NCI-H774 (cell line): Measurements from ENCODE around the gene NOX3.

ENCODE experiments used
- DNase-seq: peaks from one replicate; lab custom pipeline; 2025; lab: John Stamatoyannopoulos, UW

NOX3 gene

DNA sequence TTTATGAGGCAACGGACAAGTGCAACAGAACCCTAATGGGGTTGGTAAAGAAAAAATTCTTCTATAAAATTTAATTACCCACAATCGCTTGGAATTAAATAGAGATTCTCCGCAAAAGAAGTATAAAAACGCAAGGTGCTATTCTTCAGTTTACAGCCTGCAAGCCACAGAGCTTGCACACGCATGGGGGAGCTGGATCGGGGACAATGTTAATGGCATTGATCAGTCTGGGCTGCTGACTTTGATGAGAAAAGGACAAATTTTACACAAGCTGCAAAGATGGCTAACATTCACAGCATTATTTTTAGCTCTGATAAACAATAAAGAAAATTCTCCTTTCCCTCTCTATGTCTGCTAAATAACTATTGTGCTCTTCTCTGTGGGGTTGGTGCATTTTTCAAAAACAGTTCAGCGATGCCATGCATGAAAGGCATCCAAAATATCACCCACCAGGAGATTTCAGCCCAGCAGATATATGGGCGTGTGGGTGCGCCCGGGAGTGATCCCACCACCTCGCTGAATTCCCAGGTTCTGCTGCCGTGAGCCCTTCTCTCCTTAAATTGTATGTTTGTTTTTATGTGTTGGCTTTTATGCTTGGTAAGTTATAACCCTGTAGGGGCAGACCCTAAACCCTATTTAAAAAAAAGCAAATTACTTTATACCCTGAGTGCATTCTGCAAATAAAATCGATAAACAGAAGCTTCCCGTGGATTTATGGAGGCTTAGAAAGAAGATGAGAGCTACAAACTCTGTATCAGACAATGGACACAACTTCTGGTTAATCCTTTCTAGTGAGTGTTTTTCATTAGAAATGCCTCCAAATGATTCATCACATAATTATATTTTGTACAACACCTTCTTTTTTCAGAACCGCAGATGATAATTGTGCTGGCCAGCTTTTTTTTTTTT lies 55.6 kb downstream of the NOX3 start:
- no peak for DNase-seq

DNA sequence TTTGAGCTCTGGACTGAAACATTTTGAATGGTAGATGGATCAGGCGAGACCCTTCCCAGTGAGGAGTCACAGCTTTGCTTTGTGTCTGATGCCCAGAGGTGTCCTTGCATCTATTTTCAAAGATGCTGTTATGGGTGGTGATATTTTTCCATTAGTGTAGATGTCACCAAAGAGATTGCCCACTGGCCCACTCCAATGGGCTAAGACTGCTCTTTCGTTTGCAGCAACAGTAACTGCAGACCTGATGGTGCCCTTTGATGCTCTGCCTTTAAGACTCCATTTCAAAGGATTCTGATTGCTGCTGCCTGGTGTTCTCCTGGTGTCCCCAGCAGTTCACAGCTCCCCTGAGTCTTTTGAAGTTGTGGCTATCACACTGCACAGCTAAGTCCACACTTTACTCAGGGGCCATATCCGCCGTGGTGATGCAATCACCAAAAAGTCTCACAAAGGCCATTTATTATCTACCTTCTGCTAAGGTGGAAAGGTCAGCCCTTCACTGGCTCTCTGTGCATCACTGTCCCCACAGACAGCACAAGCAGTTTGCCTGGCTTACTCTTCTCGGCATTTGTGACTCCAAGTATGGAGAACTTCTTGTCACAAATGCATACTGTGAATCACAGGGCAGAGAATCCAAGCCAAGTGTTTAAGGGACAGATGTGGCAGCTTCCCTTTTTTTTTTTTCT lies 56.4 kb downstream of the NOX3 start:
- no peak for DNase-seq

DNA sequence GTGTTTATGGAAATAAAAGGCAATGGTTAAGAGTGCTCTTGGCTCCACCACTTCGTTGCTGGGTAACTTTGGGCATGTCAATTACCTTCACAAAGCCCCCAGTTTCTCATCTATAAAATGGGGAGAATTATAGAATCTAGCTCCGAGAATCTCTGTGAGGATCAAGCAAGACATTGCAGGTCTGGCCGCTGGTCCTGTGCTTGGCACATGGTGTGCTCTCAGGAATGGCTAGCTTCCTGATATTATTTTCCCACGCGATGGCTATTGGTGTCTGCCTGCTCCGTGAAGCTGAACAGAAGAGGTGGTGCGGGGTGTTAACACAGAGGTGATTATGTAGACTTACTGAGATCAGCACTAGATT lies 57.0 kb downstream of the NOX3 start:
- no peak for DNase-seq

DNA sequence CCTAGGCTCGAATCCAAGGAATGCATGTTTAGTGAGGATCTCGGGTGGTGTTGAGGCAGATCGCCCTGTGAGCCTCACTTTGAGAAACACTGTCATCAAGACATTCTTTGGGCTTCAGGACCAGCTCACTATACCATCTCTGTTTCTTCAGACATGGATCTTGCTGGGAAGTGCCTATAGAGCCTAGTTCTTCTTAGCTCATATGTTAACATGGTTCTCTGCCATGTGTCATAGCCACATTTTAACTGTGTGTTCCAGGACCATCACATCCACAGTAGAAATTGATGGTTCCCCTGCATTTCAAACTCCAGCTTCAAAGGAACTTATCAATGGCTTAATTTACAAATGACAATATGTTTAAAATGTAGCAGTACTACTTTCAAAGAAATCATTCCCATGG lies 57.4 kb downstream of the NOX3 start:
- DNase-seq = no peak

DNA sequence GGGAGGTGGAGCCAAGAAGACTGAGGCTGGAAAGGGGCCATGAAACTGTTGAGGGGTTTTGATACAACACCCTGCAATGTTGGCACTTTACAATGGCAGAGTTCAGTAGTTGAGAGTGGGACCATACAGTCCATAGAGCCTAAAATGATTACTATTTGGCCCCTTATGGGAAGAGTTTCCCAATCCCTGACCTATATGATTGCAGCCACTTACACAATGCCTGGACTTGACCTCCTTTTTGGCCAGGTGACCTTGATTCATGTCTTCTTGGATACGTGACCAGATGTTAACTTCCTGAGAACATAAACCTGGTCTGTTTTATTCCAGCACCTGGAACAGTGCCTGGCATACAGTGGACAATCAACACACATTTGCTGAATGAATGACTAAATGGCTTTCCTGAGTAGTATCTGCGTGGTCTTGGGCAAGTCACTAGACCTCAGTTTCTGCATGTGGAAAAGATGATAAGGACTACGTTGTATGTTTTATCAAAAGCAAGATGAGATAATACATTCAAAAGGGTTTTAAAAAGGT lies 58.4 kb downstream of the NOX3 start:
- no peak for DNase-seq

DNA sequence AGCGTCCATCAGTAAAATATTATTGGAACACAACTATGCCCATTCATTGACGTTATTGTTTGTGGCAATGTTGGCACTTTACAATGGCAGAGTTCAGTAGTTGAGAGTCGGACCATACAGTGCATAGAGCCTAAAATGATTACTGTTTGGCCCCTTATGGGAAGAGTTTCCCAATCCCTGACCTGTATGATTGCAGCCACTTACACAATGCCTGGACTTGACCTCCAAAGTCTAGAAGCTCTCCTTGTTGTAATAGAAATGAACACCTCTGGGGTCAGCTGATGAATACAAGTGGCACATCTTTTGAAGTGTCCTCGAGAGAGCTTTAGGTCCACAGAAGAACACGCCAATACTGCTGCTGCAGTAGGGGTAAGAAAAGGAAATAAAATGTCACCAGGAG lies 59.0 kb downstream of the NOX3 start:
- DNase-seq = no peak

DNA sequence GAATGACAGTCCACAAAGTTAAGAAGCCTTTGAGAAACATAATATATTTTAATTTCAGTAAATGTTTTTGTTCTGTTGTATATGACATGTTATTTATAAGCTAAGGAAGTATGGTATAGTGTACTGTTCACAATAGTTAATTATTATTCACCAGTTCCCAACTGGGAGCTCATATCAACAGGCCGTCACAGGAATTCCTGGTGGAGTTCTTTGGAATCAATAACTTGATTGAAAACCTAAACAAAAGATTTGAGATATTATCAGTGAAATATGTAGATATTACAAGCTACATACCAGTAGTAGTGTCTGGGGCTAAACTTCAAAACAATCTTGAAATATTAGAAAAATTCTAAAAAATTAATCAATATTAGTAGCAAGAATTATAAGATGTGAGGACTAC lies 60.3 kb downstream of the NOX3 start:
- DNase-seq = no peak

DNA sequence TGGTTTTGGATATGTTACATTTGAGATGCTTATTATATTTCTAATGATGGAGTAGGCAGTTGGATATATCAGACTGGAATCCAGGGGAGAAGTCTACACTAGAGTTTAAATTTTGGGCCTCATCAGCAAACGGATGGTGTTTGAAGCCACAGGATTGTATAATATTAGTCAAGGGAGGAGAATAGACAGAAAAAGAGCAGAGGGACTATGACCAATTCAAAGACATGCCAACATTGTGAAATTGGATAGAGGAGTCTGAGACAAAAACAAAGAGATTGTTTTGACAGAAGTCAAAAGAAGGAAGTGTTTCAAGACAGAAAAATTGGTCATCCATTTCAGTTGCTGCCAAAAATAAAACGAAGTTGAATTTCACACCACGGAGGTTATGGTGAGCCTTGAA lies 66.5 kb downstream of the NOX3 start:
- DNase-seq = no peak

DNA sequence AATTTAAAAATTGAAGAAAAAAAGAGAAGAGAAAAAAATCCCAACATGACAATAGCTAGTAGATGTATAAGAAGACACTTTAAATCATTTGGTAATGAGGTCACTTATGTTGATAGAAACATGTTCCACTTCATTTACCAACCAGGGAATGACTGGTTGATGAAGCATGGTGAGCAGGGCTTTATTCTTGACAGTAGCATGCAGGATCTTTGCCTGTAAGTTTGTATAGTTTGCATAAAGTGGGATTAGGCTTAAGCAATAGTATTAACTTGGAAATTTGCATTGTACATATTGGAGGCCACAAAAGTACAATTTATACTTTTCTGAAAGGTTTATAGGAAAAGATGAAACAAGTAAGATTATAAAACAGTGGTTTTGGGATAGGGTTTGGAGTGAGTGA lies 67.0 kb downstream of the NOX3 start:
- DNase-seq = no peak

DNA sequence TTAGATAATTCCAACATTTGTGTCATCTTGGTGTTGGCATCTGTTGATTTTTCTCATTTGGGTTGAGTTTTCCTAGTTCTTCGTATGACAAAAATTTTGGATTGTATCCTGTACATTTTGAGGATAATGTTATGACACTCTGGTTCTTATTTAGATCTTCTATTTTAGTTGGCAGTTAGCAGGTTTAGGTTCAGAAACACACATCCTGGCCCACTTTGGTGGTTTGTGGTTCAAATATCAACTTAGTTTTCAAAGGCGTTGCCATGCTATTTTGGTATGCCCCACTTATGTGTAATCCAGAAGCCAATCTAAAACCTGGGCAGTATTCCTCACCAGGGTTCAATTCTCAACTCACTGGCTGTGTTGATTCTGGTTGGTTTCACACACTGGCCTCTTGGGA lies 68.2 kb downstream of the NOX3 start:
- no peak for DNase-seq

DNA sequence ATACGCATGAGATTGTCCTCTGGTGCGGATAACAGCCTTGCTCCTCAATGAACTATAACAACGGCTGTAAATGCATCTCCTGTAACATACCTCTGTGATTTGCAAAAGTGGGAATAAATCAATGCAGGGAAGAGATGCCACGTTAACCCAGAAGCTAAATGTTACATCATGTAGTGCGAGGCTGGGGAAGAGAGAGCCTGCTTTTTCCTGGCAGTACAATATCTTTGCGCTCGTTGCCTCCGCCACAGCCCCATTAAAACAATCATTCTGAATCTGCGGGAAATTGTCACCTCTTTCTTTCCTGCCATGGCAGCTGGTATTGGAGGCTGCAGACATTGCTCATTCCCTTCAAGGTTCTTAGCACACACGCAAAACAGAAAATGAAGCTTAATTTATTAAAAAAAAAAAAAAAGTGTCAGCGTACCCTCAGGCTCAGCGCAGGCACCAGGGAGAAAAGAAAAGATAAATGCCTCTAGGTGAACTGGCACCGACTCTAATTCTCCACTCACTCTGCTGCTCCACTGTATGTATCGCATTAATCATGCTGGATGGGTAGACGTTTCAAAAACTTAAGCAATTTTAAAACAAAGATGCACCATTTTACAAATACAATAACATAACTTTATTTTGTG lies 71.2 kb downstream of the NOX3 start:
- no peak for DNase-seq

DNA sequence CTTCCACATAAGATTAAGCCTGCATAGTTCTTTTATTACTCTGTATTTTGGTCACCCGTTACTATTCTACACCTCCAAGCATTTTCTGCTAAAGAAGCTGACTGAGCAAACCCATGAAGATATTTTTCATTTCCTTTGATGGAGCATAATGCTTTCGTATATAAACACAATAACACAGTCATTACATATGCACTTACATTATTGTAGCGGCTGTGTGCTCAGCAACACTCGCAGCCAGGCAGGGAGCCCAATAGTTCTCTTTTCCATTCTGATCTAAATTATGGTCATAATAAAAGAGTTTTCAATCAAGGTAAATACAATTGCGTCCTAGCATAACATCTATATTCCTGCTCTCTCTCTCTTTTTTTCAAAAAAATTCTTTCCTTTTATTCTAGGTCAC lies 71.7 kb downstream of the NOX3 start:
- no peak for DNase-seq

DNA sequence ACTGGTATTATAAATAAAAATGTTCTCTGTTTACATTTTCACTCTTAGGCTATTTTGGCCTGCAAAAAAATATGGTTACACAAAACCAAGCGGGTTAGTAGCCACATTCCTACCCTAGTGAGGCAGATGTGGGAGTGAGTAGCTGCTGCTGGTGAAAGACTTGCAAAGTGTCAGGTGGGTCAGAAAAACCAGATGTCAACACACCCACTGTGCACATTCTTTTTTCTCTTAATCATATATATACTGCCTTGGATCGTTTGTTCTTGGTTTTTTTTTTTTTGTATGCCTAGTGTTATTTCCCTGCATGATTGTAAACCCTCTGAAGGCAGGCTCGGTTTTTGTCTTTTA lies 73.3 kb downstream of the NOX3 start:
- no peak for DNase-seq

DNA sequence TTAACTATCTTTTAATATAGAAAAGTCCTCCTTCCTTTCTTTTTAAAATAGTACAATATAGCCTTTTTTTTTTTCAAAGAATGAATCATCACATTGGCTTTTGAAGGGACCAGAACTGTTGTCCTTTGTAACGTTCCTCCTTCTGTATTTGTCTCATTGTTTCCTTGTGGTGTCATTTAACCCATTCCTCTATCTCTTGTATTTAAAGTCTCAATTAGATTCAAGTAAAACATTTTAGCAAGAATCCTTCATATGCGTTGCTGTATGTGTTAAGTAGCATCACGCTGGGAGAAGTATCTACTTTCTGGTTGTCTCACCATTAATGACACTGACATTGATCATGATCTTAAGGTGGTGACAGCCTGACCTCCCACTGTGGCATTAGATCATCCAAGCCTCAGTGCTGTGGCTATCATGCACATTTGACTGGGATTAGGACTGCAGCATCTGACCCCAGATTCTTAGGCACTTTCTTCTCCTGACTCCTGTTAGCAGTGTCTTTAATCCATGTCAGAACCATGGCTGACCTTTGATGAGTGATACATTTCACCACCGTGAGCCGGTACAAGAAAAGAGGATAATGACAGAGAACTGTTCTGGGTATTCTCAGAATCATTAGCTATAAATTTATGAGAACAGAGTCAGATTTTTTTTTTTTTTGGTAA lies 73.8 kb downstream of the NOX3 start:
- no peak for DNase-seq

DNA sequence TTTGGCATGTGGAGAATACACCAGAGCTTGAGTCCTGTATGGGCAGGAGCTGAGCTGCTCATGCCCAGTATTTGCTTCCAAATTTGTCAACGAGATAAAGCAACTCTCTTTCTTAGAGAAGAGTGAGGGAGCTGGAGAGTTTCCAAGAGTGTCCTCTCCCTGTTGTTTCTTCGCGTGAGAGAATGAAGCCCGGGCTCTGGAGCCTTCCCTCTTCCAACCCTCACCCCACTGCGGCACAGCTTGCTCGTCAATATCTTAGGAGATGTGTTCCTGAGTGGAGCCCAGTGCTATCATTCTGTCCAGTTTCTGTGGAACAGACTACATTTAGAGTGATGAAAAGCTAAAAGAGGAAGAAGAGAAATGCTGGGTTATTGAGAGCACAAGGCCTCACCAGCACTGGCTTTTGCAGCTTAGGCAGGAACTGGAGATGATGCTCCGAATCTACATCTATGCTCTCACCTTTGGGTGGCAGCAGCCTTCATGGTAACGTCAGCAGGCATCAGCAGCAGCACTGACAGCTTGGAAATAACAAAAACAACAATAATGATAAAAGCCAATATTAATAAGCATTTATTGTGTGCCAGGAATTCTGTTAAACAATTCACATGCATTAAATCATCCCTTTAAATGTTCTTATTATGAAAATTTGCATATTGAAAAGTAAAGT lies 74.8 kb downstream of the NOX3 start:
- DNase-seq = no peak

DNA sequence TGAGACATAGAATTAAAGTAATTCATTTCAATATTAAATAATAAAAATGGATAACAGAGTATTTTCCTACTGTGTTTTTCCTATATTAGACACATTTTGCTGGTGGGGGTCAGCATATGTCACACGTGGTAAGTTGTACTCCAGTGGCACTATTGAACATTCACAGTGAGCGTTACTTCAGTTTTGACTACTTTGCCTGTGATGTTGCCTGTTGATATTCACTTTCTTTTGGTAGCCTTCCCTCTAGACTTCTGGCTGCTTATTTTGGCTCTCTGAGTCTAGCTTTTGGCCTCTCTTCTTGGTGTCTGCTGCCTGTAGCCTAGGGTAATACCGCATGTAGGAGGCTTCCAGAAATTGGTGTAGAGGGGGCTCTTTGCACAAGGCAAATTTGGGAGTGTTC lies 76.9 kb downstream of the NOX3 start:
- DNase-seq = no peak

DNA sequence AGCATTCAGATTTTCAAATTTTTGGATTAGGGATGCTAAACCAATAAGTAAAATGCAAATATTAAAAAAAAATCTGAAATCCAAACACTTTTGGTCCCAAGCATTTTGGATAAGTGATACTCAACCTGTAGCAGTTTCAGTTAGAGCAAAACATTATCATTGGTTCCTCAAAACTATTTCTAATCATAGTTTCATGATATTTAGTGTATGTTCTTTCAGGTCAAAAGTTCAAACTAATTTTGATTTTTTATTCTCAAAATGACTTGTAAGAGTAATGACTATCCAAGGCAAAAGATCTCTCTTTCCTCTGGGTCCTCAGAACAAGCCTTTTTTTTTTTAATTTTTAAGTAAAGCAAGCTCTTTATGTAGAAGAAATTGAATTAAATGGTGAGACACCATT lies 77.4 kb downstream of the NOX3 start:
- no peak for DNase-seq

DNA sequence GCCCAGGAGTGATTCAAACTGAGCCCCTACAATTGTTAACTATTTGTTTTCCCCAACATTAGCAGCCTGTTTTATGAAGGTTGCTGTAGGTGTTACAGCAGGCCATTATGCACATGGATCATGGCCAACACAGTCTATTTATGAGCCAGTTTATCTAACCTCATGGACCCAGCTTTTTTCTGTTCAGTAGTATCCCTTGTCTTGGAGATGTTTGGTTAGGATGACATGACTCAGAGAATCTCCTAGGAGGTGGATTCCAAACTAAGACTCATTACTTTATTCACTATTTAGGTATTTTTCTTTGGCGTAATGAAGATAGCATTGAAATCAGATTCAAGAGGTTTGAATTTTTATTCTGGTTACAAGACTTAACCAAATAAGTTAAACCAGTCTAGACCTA lies 78.6 kb downstream of the NOX3 start:
- DNase-seq = no peak

DNA sequence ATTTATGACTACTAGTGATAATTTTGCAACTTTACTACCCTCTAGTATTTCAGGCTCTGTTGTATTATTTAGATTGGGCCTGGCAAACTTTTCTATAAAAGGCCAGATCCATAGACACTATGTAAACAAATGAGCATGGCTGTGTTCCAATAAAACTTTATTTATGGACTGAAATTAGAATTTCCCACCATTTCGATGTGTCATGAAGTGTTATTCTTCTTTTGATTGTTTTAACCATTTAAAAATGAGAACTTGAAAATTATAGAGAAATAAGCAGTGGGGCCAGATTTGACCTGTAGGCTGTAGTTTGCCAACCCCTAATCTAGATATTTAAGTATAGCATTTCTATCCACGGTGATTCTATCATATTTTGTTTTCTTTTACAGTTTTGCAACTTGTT lies 79.8 kb downstream of the NOX3 start:
- no peak for DNase-seq

DNA sequence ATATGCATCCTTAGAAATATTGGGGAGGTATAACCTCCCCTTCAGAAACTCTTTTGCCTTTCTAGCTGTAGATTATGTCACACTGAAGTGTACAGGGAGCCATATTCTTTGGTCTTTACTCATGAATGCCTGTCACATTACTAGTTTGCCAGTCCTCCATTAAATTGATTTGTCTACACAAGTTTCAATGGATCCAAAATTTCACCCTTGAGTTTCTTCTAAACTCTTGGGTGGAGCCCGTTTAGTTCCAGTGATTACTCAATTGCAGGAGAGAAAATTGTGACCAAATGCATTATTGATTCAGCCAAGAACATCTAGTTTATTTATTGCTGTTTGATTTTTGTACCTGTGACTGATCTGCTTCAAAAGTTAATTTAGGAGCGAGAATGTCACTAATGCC lies 81.0 kb downstream of the NOX3 start:
- no peak for DNase-seq

DNA sequence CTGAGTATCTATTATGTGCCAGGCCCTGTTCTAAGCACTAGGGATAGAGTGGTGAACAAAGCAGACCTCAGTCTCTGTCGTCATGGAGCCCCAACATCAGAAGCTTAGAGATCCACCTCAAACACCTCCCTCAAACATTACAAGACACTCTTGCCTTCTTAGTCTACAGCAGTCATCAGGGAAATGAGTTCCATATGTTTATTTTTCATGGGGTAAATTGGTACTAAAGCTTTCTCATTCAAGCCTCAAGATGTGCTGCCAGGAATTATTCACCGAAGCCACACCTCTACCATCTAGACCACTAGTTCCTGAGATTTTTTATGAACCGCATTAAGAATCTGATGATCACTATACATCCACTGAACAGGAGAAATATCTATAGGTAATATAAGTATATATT lies 82.4 kb downstream of the NOX3 start:
- DNase-seq = no peak

DNA sequence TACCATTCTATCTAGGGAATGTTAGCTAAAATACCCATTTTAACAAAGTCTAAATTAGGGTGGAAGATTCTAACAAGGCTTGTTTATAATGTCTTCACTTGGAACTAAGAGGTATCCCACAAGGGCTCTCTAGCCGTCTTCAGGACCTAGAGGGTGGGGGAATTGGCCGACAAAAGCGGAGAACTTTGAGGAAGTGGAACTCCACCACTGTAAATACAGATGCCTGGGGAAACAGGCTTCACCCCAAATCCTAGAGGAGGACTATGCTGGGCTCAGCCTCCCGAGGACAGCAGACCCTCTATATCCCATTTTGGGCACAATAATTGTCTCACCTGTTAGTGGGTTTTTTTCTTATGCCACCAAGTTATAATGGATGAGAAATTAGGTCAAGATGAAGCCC lies 83.4 kb downstream of the NOX3 start:
- no peak for DNase-seq
